HEK293 (cell line): ENCODE measurements around the gene SLC39A10.

Experiments
- CTCF ChIP-seq: fragments of 450-650 bp; formaldehyde crosslinking; IDR thresholded peaks from 2 replicates; pipeline ENCODE4 v1.5.1; 2016; ENCODE audit warnings: missing biosample characterization, missing genetic modification characterization
- KLF9 ChIP-seq: fragments of 450-650 bp; formaldehyde crosslinking; IDR thresholded peaks from 2 replicates; pipeline ENCODE4 v1.5.1; 2016; ENCODE audit warnings: missing biosample characterization, missing genetic modification characterization, low read depth
- PRDM10 ChIP-seq: fragments of 450-650 bp; formaldehyde crosslinking; IDR thresholded peaks from 2 replicates; pipeline ENCODE4 v1.5.1; 2016; ENCODE audit warnings: missing biosample characterization, missing genetic modification characterization
- TRIM28 ChIP-seq: IDR thresholded peaks from 2 replicates; pipeline ENCODE4 v1.6.1; 2011; ENCODE audit warnings: low read length, control low read depth, borderline replicate concordance
- YY1 ChIP-seq: fragments of 450-650 bp; formaldehyde crosslinking; IDR thresholded peaks from 2 replicates; pipeline ENCODE4 v1.5.1; 2018; ENCODE audit warnings: missing biosample characterization, missing genetic modification characterization
- ZBTB6 ChIP-seq: fragments of 450-650 bp; formaldehyde crosslinking; IDR thresholded peaks from 2 replicates; pipeline ENCODE4 v1.5.1; 2017; ENCODE audit warnings: missing biosample characterization, missing genetic modification characterization
- ZNF184 ChIP-seq: fragments of 450-650 bp; IDR thresholded peaks from 2 replicates; pipeline ENCODE4 v1.5.1; 2018; ENCODE audit warnings: missing biosample characterization, mild to moderate bottlenecking, missing genetic modification characterization
- ZNF335 ChIP-seq: fragments of 450-650 bp; formaldehyde crosslinking; conservative IDR thresholded peaks from 2 replicates; pipeline ENCODE4 v1.5.1; 2016; ENCODE audit warnings: missing biosample characterization, missing genetic modification characterization

GRCh38 chr2:195709901-195710806 is 53.1 kb downstream of the SLC39A10 start:
- TF ChIP-seq KLF9 (tag by site-specific recombination) = no peak
- no peak for TF ChIP-seq ZNF335 (tag by site-specific recombination)
- no peak for TF ChIP-seq ZNF184 (tag by site-specific recombination)
- TF ChIP-seq CTCF = no peak
- TF ChIP-seq PRDM10 (tag by site-specific recombination) = no peak
- TF ChIP-seq ZBTB6 (tag by site-specific recombination) = no peak
- TF ChIP-seq TRIM28 = no peak
- no peak for TF ChIP-seq YY1 (tag by site-specific recombination)
